Measurements from ENCODE around the gene CCDC88C.
"Not testable (repeated sequence)": the region's sequence is repeated elsewhere in the genome, so short reads cannot be mapped to it uniquely, and the experiment has no call there.

The CCDC88C gene

GRCh38 chr14:91454155-91454554 lies 36.5 kb upstream of the CCDC88C start:
- DNase-seq (ENCODE audit: low read depth), result no peak
- no peak overlapping the region for H3K4me3 ChIP-seq (ENCODE audit: control insufficient read depth, low read depth, low read length)
- no peak for TF ChIP-seq CTCF (conservative IDR thresholded peaks at IDR 0.05; ENCODE audit: control insufficient read depth, insufficient read depth, low read depth, low read length)

GRCh38 chr14:91453744-91454143 lies 36.1 kb upstream of the CCDC88C start:
- DNase-seq (ENCODE audit: low read depth), result no peak
- TF ChIP-seq CTCF (conservative IDR thresholded peaks at IDR 0.05; ENCODE audit: control insufficient read depth, insufficient read depth, low read depth, low read length), result no peak
- no peak overlapping the region for H3K4me3 ChIP-seq (ENCODE audit: control insufficient read depth, low read depth, low read length)

GRCh38 chr14:91444335-91445020 lies 26.9 kb upstream of the CCDC88C start:
- H3K4me3 ChIP-seq (ENCODE audit: control insufficient read depth, low read depth, low read length), result no peak overlapping the region
- DNase-seq (ENCODE audit: low read depth), result no peak
- TF ChIP-seq CTCF (conservative IDR thresholded peaks at IDR 0.05; ENCODE audit: control insufficient read depth, insufficient read depth, low read depth, low read length), result no peak

- TF ChIP-seq CTCF (conservative IDR thresholded peaks at IDR 0.05; ENCODE audit: control insufficient read depth, insufficient read depth, low read depth, low read length), result no peak
- no peak for DNase-seq (ENCODE audit: low read depth)
Observed at GRCh38 chr14:91439345-91439744, 21.7 kb upstream of the CCDC88C start.

GRCh38 chr14:91438845-91439244 lies 21.2 kb upstream of the CCDC88C start:
- DNase-seq (ENCODE audit: low read depth), result no peak
- no peak overlapping the region for H3K4me3 ChIP-seq (ENCODE audit: control insufficient read depth, low read depth, low read length)
- TF ChIP-seq CTCF (conservative IDR thresholded peaks at IDR 0.05; ENCODE audit: control insufficient read depth, insufficient read depth, low read depth, low read length), result no peak

More at GRCh38 chr14:91439345-91439744, 21.7 kb upstream of the CCDC88C start:
- no peak overlapping the region for H3K4me3 ChIP-seq (ENCODE audit: control insufficient read depth, low read depth, low read length)

- not testable (repeated sequence) for H3K4me3 ChIP-seq (ENCODE audit: control insufficient read depth, low read depth, low read length); DNase-seq (ENCODE audit: low read depth)
Observed at GRCh38 chr14:91436266-91436665, 18.6 kb upstream of the CCDC88C start.

- H3K4me3 ChIP-seq (ENCODE audit: control insufficient read depth, low read depth, low read length), result no peak overlapping the region
- no peak for DNase-seq (ENCODE audit: low read depth)
- TF ChIP-seq CTCF (conservative IDR thresholded peaks at IDR 0.05; ENCODE audit: control insufficient read depth, insufficient read depth, low read depth, low read length), result no peak
Observed at GRCh38 chr14:91429385-91429784, 11.8 kb upstream of the CCDC88C start.

GRCh38 chr14:91428931-91429330 lies 11.3 kb upstream of the CCDC88C start:
- H3K4me3 ChIP-seq (ENCODE audit: control insufficient read depth, low read depth, low read length); DNase-seq (ENCODE audit: low read depth): not testable (repeated sequence)

- H3K4me3 ChIP-seq (ENCODE audit: control insufficient read depth, low read depth, low read length); DNase-seq (ENCODE audit: low read depth): not testable (repeated sequence)
Observed at GRCh38 chr14:91425531-91425944, 7.9 kb upstream of the CCDC88C start.
